Hippocampal formation (tissue), 2 donors: ENCODE data around the gene PCDHGB5.
"Not testable (repeated sequence)": the region's sequence is repeated elsewhere in the genome, so short reads cannot be mapped to it uniquely, and the experiment has no call there.

Experiments used
- DNase-seq, 2 donors: peaks; one replicate each; lab custom pipeline; 2025; lab: John Stamatoyannopoulos, UW

The PCDHGB5 gene

DNA sequence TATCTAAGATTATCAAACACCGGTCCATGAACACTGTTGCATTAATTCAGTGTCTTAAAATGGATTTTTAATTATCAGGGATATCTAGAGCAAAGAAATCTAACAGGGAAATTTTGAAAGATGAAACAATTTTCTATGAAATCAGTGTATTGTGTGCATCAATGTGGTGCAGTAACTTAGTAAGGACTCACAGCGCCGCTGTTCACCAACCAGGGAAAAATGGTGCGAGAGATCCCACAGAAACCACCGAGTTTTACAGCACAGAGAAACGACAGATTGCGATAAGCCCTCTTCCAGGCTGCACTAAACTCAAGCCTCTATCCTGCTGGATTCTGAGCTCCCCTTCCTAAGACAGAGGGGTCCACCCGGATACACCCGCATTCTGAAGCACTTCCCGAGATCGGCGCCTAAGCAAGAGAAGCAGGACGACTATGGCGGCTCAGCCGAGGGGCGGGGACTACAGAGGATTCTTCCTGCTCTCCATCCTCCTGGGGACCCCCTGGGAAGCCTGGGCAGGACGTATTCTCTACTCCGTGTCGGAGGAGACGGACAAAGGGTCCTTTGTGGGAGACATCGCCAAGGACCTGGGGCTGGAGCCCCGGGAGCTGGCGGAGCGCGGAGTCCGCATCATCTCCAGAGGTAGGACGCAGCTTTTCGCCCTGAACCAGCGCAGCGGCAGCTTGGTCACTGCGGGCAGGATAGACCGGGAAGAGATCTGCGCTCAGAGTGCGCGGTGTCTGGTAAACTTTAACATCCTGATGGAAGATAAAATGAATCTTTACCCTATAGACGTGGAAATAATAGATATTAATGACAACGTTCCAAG, 15.1 kb upstream of the PCDHGB5 start, which contains the start of gene PCDHGA7:
TSS of gene PCDHGA7 (plus strand) at position 274 of the 826 bp plus-strand sequence. CDS start at position 432, 158 bp downstream.
- DNase-seq: no peak

DNA sequence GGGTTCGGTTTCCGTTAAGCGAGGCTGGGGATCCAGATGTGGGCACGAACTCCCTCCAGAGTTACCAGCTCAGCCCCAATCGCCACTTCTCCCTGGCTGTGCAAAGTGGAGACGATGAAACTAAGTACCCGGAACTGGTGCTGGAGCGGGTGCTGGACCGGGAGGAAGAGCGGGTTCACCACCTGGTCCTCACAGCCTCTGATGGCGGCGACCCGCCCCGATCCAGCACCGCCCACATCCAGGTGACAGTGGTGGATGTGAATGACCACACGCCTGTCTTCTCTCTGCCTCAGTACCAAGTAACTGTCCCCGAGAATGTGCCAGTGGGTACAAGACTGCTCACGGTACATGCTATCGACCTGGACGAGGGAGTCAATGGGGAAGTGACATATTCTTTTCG, 14.4 kb upstream of the PCDHGB5 start:
- DNase-seq: no peak

DNA sequence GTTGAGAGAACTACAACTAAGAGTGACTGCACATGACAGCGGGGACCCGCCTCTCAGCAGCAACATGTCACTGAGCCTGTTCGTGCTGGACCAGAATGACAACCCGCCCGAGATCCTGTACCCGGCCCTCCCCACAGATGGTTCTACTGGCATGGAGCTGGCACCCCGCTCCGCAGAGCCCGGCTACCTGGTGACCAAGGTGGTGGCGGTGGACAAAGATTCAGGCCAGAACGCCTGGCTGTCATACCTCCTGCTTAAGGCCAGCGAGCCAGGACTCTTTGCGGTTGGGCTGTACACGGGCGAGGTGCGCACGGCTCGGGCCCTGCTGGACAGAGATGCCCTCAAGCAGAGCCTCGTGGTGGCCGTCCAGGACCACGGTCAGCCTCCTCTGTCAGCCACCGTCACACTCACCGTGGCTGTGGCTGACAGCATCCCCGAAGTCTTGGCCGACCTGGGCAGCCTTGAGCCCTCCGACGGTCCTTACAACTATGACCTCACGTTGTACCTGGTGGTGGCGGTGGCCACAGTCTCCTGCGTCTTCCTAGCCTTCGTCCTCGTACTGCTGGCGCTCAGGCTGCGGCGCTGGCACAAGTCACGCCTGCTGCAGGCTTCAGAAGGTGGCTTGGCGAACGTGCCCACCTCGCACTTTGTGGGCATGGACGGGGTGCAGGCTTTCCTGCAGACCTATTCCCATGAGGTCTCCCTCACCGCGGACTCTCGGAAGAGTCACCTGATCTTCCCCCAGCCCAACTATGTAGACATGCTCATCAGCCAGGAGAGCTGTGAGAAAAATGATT, 13.1 kb upstream of the PCDHGB5 start:
- no peak for DNase-seq

DNA sequence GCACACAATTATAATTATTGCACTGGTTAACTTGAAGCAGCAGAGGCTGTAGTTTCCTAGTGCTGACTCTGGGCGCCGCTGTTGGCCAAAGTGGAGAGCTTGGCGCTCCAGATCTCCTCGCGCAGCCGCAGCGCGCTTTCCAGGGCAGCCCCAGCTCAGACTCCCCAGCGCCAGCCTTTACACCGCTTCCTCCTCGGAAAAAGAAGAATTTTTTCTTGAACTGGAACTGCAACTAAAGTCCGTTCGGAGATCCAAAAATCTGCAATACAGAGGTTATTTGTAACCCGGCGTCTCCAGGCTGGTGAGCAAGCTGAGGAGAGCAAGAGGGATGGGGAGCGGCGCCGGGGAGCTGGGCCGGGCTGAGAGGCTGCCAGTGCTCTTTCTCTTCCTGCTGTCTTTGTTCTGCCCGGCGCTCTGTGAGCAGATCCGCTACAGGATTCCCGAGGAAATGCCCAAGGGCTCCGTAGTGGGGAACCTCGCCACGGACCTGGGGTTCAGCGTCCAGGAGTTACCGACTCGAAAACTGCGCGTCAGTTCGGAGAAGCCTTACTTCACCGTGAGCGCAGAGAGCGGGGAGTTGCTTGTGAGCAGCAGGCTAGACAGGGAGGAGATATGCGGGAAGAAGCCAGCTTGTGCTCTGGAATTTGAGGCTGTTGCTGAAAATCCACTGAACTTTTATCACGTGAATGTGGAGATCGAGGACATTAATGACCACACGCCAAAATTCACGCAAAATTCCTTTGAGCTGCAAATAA, 10.0 kb upstream of the PCDHGB5 start, which contains the start of gene PCDHGB4:
TSS of gene PCDHGB4 (plus strand) at position 142 of the 755 bp plus-strand sequence. CDS start at position 329, 187 bp downstream.
- not testable (repeated sequence) for DNase-seq

DNA sequence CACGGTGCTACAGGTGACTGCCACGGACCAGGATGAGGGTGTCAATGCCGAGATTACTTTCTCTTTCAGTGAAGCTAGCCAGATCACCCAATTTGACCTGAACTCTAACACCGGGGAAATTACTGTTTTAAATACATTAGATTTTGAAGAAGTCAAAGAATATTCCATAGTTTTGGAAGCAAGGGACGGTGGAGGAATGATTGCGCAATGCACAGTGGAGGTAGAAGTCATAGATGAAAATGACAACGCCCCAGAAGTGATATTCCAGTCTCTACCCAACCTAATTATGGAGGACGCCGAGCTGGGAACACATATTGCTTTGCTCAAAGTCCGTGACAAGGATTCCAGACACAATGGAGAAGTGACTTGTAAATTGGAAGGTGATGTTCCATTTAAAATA, 9.1 kb upstream of the PCDHGB5 start:
- DNase-seq: no peak

DNA sequence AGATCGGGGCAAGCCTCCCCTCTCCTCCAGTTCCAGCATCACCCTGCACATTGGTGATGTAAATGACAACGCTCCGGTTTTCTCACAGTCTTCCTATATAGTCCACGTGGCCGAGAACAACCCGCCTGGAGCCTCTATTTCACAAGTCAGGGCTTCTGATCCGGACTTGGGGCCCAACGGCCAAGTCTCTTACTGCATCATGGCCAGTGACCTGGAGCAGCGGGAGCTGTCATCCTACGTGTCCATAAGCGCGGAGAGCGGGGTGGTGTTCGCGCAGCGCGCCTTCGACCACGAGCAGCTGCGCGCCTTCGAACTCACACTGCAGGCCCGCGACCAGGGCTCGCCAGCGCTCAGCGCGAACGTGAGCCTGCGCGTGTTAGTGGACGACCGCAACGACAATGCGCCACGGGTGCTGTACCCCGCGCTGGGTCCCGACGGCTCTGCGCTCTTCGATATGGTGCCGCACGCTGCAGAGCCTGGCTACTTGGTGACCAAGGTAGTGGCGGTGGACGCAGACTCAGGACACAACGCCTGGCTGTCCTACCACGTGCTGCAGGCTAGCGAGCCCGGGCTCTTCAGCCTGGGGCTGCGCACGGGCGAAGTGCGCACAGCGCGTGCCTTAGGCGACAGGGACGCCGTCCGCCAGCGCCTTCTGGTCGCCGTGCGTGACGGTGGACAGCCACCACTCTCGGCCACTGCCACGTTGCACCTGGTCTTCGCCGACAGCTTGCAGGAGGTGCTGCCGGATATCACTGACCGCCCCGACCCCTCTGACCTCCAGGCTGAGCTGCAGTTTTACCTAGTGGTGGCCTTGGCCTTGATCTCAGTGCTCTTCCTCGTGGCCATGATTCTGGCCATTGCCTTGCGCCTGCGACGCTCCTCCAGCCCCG, 8.3 kb upstream of the PCDHGB5 start:
- DNase-seq: no peak

DNA sequence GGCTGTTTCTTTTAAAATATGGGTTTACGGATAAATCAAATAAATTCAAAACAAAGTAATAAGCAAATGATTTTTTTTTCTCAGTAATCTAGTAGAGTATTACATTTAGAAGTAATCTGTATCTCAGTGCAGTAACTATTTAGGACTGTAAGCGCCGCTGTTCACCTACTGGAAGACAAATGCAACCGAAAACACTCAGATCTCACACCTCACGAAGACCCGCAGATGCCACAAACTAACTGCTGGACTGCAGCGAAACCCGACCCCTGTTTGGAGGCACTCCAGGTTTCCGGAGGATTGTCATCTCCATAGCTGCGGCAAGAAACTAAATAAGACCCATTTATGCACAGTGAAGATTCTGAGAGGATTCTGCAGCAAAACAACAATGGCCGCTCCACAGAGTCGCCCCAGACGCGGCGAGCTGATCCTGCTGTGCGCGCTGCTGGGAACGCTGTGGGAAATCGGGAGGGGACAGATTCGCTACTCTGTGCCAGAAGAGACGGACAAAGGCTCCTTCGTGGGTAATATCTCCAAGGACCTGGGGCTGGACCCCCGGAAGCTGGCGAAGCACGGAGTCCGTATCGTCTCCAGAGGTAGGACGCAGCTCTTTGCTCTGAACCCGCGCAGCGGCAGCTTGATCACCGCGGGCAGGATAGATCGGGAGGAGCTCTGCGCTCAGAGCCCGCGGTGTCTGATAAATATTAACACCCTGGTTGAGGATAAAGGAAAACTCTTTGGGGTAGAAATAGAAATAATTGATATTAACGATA, 5.1 kb upstream of the PCDHGB5 start, which contains the start of gene PCDHGA8:
TSS of gene PCDHGA8 (plus strand) at position 205 of the 770 bp plus-strand sequence. CDS start at position 386, 181 bp downstream.
- DNase-seq: no peak

DNA sequence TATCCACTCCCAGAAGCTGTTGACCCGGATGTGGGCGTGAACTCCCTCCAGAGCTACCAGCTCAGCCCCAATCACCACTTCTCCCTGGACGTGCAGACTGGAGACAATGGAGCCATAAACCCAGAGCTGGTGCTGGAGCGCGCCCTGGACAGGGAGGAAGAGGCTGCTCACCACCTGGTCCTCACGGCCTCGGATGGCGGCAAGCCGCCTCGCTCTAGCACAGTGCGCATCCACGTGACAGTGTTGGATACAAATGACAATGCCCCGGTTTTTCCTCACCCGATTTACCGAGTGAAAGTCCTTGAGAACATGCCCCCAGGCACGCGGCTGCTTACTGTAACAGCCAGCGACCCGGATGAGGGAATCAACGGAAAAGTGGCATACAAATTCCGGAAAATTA, 4.5 kb upstream of the PCDHGB5 start:
- DNase-seq: no peak

DNA sequence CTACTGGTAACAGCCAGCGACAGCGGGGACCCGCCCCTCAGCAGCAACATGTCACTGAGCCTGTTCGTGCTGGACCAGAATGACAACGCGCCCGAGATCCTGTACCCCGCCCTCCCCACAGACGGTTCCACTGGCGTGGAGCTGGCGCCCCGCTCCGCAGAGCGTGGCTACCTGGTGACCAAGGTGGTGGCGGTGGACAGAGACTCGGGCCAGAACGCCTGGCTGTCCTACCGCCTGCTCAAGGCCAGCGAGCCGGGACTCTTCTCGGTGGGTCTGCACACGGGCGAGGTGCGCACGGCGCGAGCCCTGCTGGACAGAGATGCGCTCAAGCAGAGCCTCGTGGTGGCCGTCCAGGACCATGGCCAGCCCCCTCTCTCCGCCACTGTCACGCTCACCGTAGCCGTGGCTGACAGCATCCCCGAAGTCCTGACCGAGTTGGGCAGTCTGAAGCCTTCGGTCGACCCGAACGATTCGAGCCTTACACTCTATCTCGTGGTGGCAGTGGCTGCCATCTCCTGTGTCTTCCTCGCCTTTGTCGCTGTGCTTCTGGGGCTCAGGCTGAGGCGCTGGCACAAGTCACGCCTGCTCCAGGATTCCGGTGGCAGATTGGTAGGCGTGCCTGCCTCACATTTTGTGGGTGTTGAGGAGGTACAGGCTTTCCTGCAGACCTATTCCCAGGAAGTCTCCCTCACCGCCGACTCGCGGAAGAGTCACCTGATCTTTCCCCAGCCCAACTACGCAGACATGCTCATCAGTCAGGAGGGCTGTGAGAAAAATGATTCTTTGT, 3.2 kb upstream of the PCDHGB5 start:
- DNase-seq: not testable (repeated sequence)

DNA sequence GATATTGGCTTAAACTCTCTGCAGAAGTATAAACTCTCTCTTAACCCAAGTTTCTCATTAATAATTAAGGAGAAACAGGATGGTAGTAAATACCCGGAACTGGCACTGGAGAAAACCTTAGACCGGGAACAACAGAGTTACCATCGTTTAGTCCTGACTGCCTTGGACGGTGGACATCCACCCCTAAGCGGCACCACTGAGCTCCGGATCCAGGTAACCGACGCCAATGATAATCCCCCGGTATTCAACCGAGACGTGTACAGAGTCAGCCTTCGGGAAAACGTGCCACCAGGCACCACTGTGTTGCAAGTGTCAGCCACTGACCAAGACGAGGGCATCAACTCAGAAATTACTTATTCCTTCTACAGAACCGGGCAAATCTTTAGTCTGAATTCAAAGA, 861 bp downstream of the PCDHGB5 start:
- no peak for DNase-seq

DNA sequence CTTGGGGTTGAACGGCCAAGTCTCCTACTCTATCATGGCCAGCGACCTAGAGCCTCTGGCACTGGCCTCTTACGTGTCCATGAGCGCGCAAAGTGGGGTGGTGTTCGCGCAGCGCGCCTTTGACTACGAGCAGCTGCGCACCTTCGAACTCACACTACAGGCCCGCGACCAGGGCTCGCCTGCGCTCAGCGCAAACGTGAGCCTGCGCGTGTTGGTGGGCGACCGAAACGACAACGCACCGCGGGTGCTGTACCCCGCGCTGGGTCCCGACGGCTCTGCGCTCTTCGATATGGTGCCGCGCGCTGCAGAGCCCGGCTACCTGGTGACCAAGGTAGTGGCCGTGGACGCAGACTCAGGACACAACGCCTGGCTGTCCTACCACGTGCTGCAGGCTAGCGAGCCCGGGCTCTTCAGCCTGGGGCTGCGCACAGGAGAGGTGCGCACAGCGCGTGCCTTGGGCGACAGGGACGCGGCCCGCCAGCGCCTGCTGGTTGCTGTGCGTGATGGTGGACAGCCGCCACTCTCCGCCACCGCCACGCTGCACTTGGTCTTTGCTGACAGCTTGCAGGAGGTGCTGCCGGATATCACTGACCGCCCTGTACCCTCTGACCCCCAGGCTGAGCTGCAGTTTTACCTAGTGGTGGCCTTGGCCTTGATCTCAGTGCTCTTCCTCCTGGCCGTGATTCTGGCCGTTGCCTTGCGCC, 2.0 kb downstream of the PCDHGB5 start:
- DNase-seq: no peak

DNA sequence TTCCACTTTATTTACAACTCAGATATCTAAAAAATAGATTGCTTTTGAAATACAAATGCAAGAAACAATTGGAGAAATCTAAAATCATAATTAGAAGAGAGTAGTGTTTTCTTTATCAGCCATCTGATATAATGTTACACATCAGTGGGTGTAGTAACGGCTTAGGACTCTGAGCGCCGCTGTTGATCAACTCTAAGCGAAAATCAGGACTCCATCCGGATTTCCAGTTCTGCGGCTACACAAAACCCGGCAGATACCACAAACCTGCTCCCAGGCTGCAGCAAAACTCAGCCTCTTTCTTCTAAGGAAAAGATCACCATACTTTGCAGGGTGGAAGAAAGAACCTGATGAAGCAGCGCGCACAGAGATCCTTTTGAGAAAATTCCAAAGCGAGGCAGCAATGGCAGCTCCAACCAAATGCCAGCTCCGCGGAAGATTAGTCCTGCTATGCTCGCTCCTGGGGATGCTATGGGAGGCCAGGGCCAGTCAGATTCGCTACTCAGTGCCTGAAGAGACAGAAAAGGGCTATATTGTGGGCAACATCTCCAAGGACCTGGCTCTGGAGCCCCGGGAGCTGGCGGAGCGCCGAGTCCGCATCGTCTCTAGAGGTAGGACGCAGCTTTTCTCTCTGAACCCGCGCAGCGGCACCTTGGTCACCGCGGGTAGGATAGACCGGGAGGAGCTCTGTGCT, 5.0 kb downstream of the PCDHGB5 start, which contains the start of gene PCDHGA9:
TSS of gene PCDHGA9 (plus strand) at position 226 of the 691 bp plus-strand sequence. CDS start at position 401, 175 bp downstream.
- DNase-seq: no peak

DNA sequence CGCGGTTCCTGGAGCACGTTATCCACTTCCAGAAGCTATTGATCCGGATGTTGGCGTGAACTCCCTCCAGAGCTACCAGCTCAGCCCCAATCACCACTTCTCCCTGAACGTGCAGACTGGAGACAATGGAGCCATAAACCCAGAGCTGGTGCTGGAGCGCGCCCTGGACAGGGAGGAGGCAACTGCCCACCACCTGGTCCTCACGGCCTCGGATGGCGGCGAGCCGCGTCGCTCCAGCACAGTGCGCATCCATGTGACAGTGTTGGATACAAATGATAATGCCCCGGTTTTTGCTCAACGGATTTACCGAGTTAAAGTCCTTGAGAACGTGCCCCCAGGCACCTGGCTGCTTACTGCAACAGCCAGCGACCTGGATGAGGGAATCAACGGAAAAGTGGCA, 5.6 kb downstream of the PCDHGB5 start:
- DNase-seq: no peak

DNA sequence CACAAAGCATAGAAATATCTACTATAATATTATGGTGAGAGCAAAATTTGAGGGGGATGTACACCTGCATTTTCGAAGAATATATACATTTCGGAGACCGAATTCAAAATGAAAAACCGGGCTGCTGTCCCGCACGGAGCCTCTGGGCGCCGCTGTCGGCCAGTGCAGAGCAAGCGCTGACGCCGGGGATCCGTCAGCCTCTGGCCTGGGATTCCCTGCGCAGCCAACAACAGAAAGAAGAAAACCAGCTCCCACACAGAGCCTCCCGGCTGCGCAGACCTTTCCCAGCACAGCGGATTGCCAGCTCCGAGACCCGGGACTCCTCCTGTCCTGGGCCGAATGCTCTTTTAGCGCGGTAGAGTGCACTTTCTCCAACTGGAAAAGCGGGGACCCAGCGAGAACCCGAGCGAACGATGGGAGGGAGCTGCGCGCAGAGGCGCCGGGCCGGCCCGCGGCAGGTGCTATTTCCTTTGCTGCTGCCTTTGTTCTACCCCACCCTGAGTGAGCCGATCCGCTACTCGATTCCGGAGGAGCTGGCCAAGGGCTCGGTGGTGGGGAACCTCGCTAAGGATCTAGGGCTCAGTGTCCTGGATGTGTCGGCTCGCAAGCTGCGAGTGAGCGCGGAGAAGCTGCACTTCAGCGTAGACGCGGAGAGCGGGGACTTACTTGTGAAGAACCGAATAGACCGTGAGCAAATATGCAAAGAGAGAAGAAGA, 10.2 kb downstream of the PCDHGB5 start, which contains the start of gene PCDHGB6:
TSS of gene PCDHGB6 (plus strand) at position 232 of the 716 bp plus-strand sequence. CDS start at position 414, 182 bp downstream.
- DNase-seq: not testable (repeated sequence)

DNA sequence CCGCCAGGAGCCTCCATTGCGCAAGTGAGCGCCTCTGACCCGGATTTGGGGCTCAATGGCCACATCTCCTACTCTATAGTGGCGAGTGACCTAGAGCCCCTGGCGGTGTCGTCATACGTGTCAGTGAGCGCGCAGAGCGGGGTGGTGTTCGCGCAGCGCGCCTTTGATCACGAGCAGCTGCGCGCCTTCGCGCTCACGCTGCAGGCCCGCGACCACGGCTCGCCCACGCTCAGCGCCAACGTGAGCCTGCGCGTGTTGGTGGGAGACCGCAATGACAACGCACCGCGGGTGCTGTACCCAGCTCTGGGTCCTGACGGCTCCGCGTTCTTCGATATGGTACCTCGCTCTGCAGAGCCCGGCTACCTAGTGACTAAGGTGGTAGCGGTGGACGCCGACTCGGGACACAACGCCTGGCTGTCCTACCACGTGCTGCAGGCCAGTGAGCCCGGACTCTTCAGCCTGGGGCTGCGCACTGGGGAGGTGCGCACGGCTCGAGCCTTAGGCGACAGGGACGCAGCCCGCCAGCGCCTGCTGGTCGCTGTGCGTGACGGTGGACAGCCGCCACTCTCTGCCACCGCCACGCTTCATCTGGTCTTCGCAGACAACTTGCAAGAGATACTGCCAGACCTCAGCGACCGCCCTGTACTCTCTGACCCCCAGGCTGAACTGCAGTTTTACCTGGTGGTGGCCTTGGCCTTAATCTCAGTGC, 12.0 kb downstream of the PCDHGB5 start:
- no peak for DNase-seq

DNA sequence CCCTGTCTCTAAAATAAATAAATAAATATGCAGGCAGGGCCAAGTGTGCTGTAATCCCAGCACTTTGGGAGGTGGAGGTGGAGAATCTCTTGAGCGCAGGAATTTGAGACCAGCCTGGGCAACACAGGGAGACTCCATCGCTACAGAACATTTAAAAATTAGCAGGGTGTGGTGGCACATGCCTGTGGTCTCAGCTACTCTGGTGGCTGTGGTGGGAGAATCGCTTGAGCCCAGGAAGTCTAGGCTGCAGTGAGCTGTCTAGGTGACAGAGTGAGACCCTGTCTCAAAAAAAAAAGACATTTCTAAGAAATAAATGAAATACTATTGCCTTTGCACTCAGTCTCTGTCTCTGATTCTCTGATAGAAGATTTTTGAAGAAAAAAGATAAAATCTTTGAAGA, 13.8 kb downstream of the PCDHGB5 start:
- no peak for DNase-seq
